Epithelial cell of prostate (primary cell): ENCODE measurements around the gene ABCA2.

Source experiments
- DNase-seq: peaks from one replicate; pipeline ENCODE4 v3.0.0-alpha.2; 2011; ENCODE audit warnings: low read depth, low spot score
- H3K27ac ChIP-seq: fragments of 450-650 bp; 2 replicates; pipeline ENCODE4 v1.5.1; 2017; ENCODE audit warnings: mild to moderate bottlenecking

The ABCA2 gene

GRCh38 chr9:136970361-136970760 is 57.7 kb downstream of the ABCA2 start:
- no peak for DNase-seq
- no peak overlapping the region for H3K27ac ChIP-seq

GRCh38 chr9:136969774-136970173 is 58.3 kb downstream of the ABCA2 start:
- no peak overlapping the region for H3K27ac ChIP-seq
- no peak for DNase-seq

GRCh38 chr9:136969150-136969549 is 58.9 kb downstream of the ABCA2 start:
- no peak for DNase-seq

GRCh38 chr9:136968333-136969127 is 59.5 kb downstream of the ABCA2 start:
- H3K27ac ChIP-seq: no peak overlapping the region
- no peak for DNase-seq

More at GRCh38 chr9:136969150-136969549, 58.9 kb downstream of the ABCA2 start:
- H3K27ac ChIP-seq: no peak overlapping the region

- DNase-seq: no peak
- H3K27ac ChIP-seq: no peak overlapping the region
These were observed 62.1 kb downstream of the ABCA2 start for GRCh38 chr9:136965771-136966484.

- DNase-seq: no peak
- no peak overlapping the region for H3K27ac ChIP-seq
These were observed 63.1 kb downstream of the ABCA2 start for GRCh38 chr9:136964833-136965422.

- no peak for DNase-seq
- no peak overlapping the region for H3K27ac ChIP-seq
These were observed 63.8 kb downstream of the ABCA2 start for GRCh38 chr9:136964171-136964689.

GRCh38 chr9:136963751-136964150 is 64.3 kb downstream of the ABCA2 start:
- no peak for DNase-seq
- no peak overlapping the region for H3K27ac ChIP-seq

- no peak overlapping the region for H3K27ac ChIP-seq
- DNase-seq: no peak
These were observed 64.7 kb downstream of the ABCA2 start for GRCh38 chr9:136963341-136963740.

GRCh38 chr9:136962701-136963248 is 65.3 kb downstream of the ABCA2 start:
- DNase-seq: no peak
- no peak overlapping the region for H3K27ac ChIP-seq

- no peak overlapping the region for H3K27ac ChIP-seq
- DNase-seq: no peak
These were observed 65.9 kb downstream of the ABCA2 start for GRCh38 chr9:136962163-136962562.

- H3K27ac ChIP-seq: no peak overlapping the region
- no peak for DNase-seq
These were observed 66.6 kb downstream of the ABCA2 start for GRCh38 chr9:136961279-136962065.

GRCh38 chr9:136960938-136961275 is 67.1 kb downstream of the ABCA2 start:
- DNase-seq: no peak

GRCh38 chr9:136960212-136960937 is 67.7 kb downstream of the ABCA2 start:
- DNase-seq: no peak
- H3K27ac ChIP-seq: no peak overlapping the region

More at GRCh38 chr9:136960938-136961275, 67.1 kb downstream of the ABCA2 start:
- no peak overlapping the region for H3K27ac ChIP-seq

GRCh38 chr9:136958898-136959850 is 68.9 kb downstream of the ABCA2 start:
- H3K27ac ChIP-seq: no peak overlapping the region
- DNase-seq: no peak

GRCh38 chr9:136958473-136958872 is 69.6 kb downstream of the ABCA2 start:
- H3K27ac ChIP-seq: no peak overlapping the region
- DNase-seq: no peak

- DNase-seq: no peak
These were observed 70.1 kb downstream of the ABCA2 start for GRCh38 chr9:136957901-136958300.

GRCh38 chr9:136957461-136957860 is 70.6 kb downstream of the ABCA2 start:
- no peak for DNase-seq

More at GRCh38 chr9:136957901-136958300, 70.1 kb downstream of the ABCA2 start:
- no peak overlapping the region for H3K27ac ChIP-seq

More at GRCh38 chr9:136957461-136957860, 70.6 kb downstream of the ABCA2 start:
- H3K27ac ChIP-seq: no peak overlapping the region
